HepG2 (cell line): Measurements from ENCODE around the gene GJC1. TPM values are rescaled to one million over a fixed set of nuclear protein-coding genes. Genes with fewer than 3 reads are reported as not detected.
A peak's percentile ranks its signal among the peaks of the same experiment; 100 is the strongest.

Experiments used
- ATAC-seq: fragments of 200-7000 bp; cut with Tn5 transposase; 3 replicates; pipeline ENCODE4 v1.9.1; 2020; ENCODE audit warnings: mild to moderate bottlenecking, moderate library complexity
- BruUV-seq: library from RNA; stranded (reverse); fragments of 400-500 nt; replicated peaks from 2 replicates; lab custom pipeline; 2021; lab: Mats Ljungman, UMichigan
- CTCF ChIA-PET: fragments of 300-600 bp; formaldehyde crosslinking; extraction: SDS; loops from one replicate; lab custom pipeline; 2021; ENCODE audit warnings: low total read pairs, inconsistent platforms, low intra/inter-chr PET ratio; lab: Yijun Ruan, JAX
- POLR2A ChIA-PET: fragments of 350-600 bp; sonication (Branson Sonifier 250); formaldehyde crosslinking; loops from one replicate; lab custom pipeline; 2020; ENCODE audit warnings: antibody characterized with exemption, inconsistent platforms; lab: Yijun Ruan, JAX
- DNase-seq: peaks from one replicate; pipeline ENCODE4 v3.0.0-alpha.2; 2015; ENCODE audit warnings: low spot score
- FAIRE-seq: peaks from 3 replicates; lab custom pipeline; 2011; peaks lifted over from hg19 to GRCh38; lab: Jason Lieb, UNC
- H2AFZ ChIP-seq: one replicate; pipeline ENCODE4 v1.6.1; 2011; ENCODE audit warnings: low read length, inconsistent platforms
- H3K27ac ChIP-seq: fragments of 300-600 bp; 3 replicates; pipeline ENCODE4 v1.8.0; 2011; ENCODE audit warnings: mixed run types, mild to moderate bottlenecking, mixed read lengths, low read length, inconsistent platforms; ENCODE audit not compliant: insufficient read depth; ENCODE audit errors: extremely low read length
- H3K27me3 ChIP-seq, 2 experiments: fragments of 200-600 bp in 1 of 2; 2 replicates in 1 of 2; 3 replicates in 1 of 2; pipeline versions ENCODE4 v1.6.0 to v1.8.0; 2011; ENCODE audit warnings: low read length in 2 of 2, mild to moderate bottlenecking in 2 of 2, moderate library complexity in 2 of 2, inconsistent platforms in 1 of 2; ENCODE audit not compliant: insufficient read depth in 2 of 2, control insufficient read depth in 1 of 2
- H3K36me3 ChIP-seq, 2 experiments: fragments of 200-600 bp in 1 of 2; replicated peaks in 1 of 2; 2 replicates in 1 of 2; 3 replicates in 1 of 2; pipeline versions ENCODE4 v1.5.1 to v1.8.0; 2011; ENCODE audit warnings: low read length in 2 of 2, inconsistent platforms in 1 of 2; ENCODE audit not compliant: insufficient read depth in 2 of 2, control insufficient read depth in 1 of 2
- H3K4me1 ChIP-seq: 2 replicates; pipeline ENCODE4 v1.5.1; 2012; ENCODE audit warnings: low read length, inconsistent platforms; ENCODE audit not compliant: insufficient read depth
- H3K4me2 ChIP-seq: 2 replicates; pipeline ENCODE4 v1.6.0; 2011; ENCODE audit warnings: low read depth, low read length, inconsistent platforms
- H3K4me3 ChIP-seq, 3 experiments: fragments of 200-600 bp in 1 of 3; sonication (generic), shearing (Covaris generic) in 1 of 3; replicated peaks in 1 of 3; 2 replicates each; pipeline ENCODE4 v1.5.1; 2011 to 2016; ENCODE audit warnings: low read length in 3 of 3, inconsistent platforms in 2 of 3, low read depth in 2 of 3, mild to moderate bottlenecking in 2 of 3, control low read depth in 1 of 3, mixed read lengths in 1 of 3; ENCODE audit not compliant: insufficient read depth in 1 of 3
- H3K79me2 ChIP-seq: one replicate; pipeline ENCODE4 v1.6.1; 2011; ENCODE audit warnings: low read length, inconsistent platforms; ENCODE audit not compliant: insufficient read depth
- H3K9ac ChIP-seq: 2 replicates; pipeline ENCODE4 v1.6.0; 2011; ENCODE audit warnings: mild to moderate bottlenecking, low read depth, low read length, inconsistent platforms; ENCODE audit not compliant: insufficient read depth
- H3K9me3 ChIP-seq: 2 replicates; pipeline ENCODE4 v1.5.1; 2012; ENCODE audit warnings: mild to moderate bottlenecking, low read length
- H4K20me1 ChIP-seq: 2 replicates; pipeline ENCODE4 v1.6.0; 2011; ENCODE audit warnings: inconsistent platforms, mild to moderate bottlenecking, low read length, moderate library complexity; ENCODE audit not compliant: insufficient read depth
- AGO1 ChIP-seq: fragments of 200-400 bp; formaldehyde crosslinking; IDR thresholded peaks from 2 replicates; pipeline ENCODE4 v1.6.1; 2017; ENCODE audit warnings: mild to moderate bottlenecking, low read depth, low read length, moderate library complexity; ENCODE audit not compliant: poor library complexity, severe bottlenecking
- CCDC6 ChIP-seq: sonication (generic); formaldehyde crosslinking; IDR thresholded peaks from 2 replicates; pipeline ENCODE4 v1.8.1; 2022; ENCODE audit warnings: mild to moderate bottlenecking, missing genetic modification reagents, moderate library complexity
- NFKBIZ ChIP-seq: IDR thresholded peaks from 2 replicates; pipeline ENCODE4 v1.6.1; 2018; ENCODE audit warnings: missing genetic modification reagents, missing compliant biosample characterization
- SIX1 ChIP-seq: sonication (generic); formaldehyde crosslinking; IDR thresholded peaks from 2 replicates; pipeline ENCODE4 v1.4.0; 2020; ENCODE audit warnings: missing genetic modification reagents, borderline replicate concordance
- SMAD1 ChIP-seq: sonication (generic); formaldehyde crosslinking; IDR thresholded peaks from 2 replicates; pipeline ENCODE4 v1.4.0; 2020; ENCODE audit warnings: missing genetic modification reagents, low read depth, mild to moderate bottlenecking, borderline replicate concordance
- WGBS: methylation state at CpG from one replicate; pipeline ENCODE4 v1.1.6; 2017; ENCODE audit warnings: low lambda C conversion rate; 5-methylcytosine and 5-hydroxymethylcytosine counted together
- in situ Hi-C: cut with HindIII; loops from 2 replicates; pipeline ENCODE4 v1.10.0; 2017; ENCODE audit warnings: low pct_unique_long_range_greater_than_20kb; ENCODE audit not compliant: extremely low pct_ligation_motif_present
- intact Hi-C: fragments of 100-400 bp; cut with micrococcal nuclease; formaldehyde crosslinking; loops from one replicate; pipeline ENCODE4 v1.10.0; 2022; ENCODE audit not compliant: unreplicated experiment
- polyA plus RNA-seq, 8 experiments: library from polyadenylated mRNA; depleted of rRNA in 3 of 8; stranded (reverse) in 7 of 8; unstranded in 1 of 8; fragments of >200 nt; fragmentation: Illumina TruSeq in 4 of 8; extraction: Trizol in 4 of 8; gene quantifications; 2 replicates each; pipeline versions ENCODE4 v1.2.1 to v1.2.3, GENCODE V29; 2011 to 2016; ENCODE audit warnings: low read depth in 4 of 8, missing spikeins in 1 of 8, mixed read lengths in 1 of 8; ENCODE audit not compliant: insufficient read depth in 1 of 8
- total RNA-seq, 5 experiments: library from RNA; depleted of rRNA; stranded (reverse); fragments of >200 nt; fragmentation: Illumina TruSeq; extraction: Trizol; gene quantifications; 2 replicates each; pipeline ENCODE4 v1.2.3, GENCODE V29; 2016; ENCODE audit warnings: low read depth in 1 of 5

GJC1 gene
- total and polyA plus RNA-seq, 2 of the 13 experiments (the other 11 are each of a cell fraction or from before 2014, with no cell fraction given): 1.7 TPM

- no peak for TF ChIP-seq AGO1
- TF ChIP-seq, all 625 proteins: peak for 14
Observed at GRCh38 chr17:44781551-44782325, 48.3 kb downstream of the GJC1 start (continued).

DNA sequence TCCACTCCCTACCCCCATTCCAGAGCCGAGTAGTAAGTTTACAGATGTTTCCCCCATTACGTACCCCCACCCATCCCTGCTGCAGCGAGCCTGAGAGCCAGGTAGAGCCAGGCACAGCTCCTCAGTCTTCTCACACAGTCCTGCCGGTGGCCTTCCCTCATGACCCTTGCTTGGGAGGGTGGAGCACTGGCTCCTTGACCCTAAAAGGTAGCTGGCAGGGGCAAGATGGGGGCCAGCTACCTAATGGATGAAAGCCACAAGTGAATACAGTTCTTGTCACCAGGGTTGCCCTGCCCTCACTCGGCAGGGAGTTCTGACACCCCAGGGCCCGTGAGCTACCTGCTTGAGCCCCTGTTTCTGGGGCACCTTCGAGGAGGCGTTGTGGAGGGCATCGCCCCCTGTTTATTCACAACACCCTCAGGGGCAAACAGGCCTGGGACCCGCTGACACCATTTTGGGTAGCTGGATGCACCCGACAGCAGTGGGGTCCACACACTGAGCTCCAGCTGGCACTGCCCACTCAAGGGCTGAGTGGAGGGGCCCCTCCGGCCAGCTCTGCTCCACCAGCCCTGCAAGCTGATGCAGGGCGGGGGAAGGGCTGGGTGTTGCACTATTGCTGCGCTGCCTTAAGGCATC, 49.1 kb downstream of the GJC1 start:
- Histone ChIP-seq H3K36me3 (no peaks in the 10 kb centered on the region), H3K79me2 (no peaks in the 10 kb centered on the region), H4K20me1 (no peaks in the 10 kb centered on the region), H3K27me3 (peaks cover 3 to 51% of the 10 kb centered on the region in 2 experiments; a peak in 4 of 5 replicates), H3K9ac (no peak overlapping the region), H3K4me3 (no peak overlapping the region), H3K4me1 (peaks cover 46% of the 10 kb centered on the region), H2AFZ (no peak overlapping the region), H3K4me2 (peak overlapping the region; percentile 73; the same call in 1 of the 2 replicates), H3K9me3 (no peaks in the 10 kb centered on the region), H3K27ac (no peak overlapping the region)
- DNase-seq: no peak
- no peak for ATAC-seq
- no peak for FAIRE-seq
- intact Hi-C loops: no loop called here
- TF ChIP-seq SMAD1: no peak
- 0 out of 2 replicates have a peak, but pooled peaks have one; percentile 11 for TF ChIP-seq CCDC6 (CRISPR knock-in tag)
- no peak for TF ChIP-seq NFKBIZ
- no peak for TF ChIP-seq SIX1 (CRISPR knock-in tag)
- in situ Hi-C loops: loop anchor here (5.0 to 25.0 kb wide), 2 partner anchors 46 to 231 kb away; no protein-coding TSS in a partner anchor
- CTCF ChIA-PET: interaction anchor here (1.7 to 3.7 kb wide), 2 partner anchors 84 kb away, joined by 6 to 45 read pairs; no protein-coding TSS in a partner anchor
- 41% methylated on average over 10 of the region's 14 CpGs for WGBS
- POLR2A ChIA-PET: interaction anchor here (0.6 kb wide), 1 partner anchor 368 kb away, joined by 4 read pairs; no protein-coding TSS in a partner anchor
- no TSS peak for BruUV-seq
